GM12878 (cell line): ENCODE results near the gene LDB2. TPM values are rescaled to one million over a fixed set of nuclear protein-coding genes. Genes with fewer than 3 reads are reported as not detected.
A peak's percentile ranks its signal among the peaks of the same experiment; 100 is the strongest.

Experiments used
- ATAC-seq: fragments of 200-7000 bp; cut with Tn5 transposase; 3 replicates; pipeline ENCODE4 v1.9.1; 2020; ENCODE audit warnings: mild to moderate bottlenecking, moderate library complexity
- BruUV-seq: library from RNA; stranded (reverse); fragments of 400-500 nt; replicated peaks from 2 replicates; lab custom pipeline; 2021; lab: Mats Ljungman, UMichigan
- CTCF ChIA-PET: fragments of 300-600 bp; sonication (Branson Sonifier 250); formaldehyde crosslinking; extraction: SDS; loops from one replicate; lab custom pipeline; 2021; ENCODE audit warnings: inconsistent platforms; lab: Yijun Ruan, JAX
- POLR2A ChIA-PET: fragments of 350-600 bp; formaldehyde crosslinking; extraction: SDS; loops from one replicate; lab custom pipeline; 2021; ENCODE audit warnings: inconsistent platforms; lab: Charles Lee
- RAD21 ChIA-PET: fragments of 300-600 bp; sonication (Branson Sonifier 250); formaldehyde crosslinking; loops from one replicate; lab custom pipeline; 2023; ENCODE audit warnings: antibody characterized with exemption; ENCODE audit not compliant: unreplicated experiment; lab: Charles Lee
- SMC1A ChIA-PET: fragments of 300-600 bp; sonication (Branson Sonifier 250); formaldehyde crosslinking; loops from one replicate; lab custom pipeline; 2023; ENCODE audit not compliant: unreplicated experiment, uncharacterized antibody; lab: Charles Lee
- DNase-seq: peaks from one replicate; pipeline ENCODE4 v3.0.0-alpha.2; 2011; ENCODE audit warnings: low read depth, low spot score
- FAIRE-seq: peaks from 3 replicates; lab custom pipeline; 2011; peaks lifted over from hg19 to GRCh38; lab: Jason Lieb, UNC
- H2AFZ ChIP-seq: 2 replicates; pipeline ENCODE4 v1.6.0; 2011; ENCODE audit warnings: low read depth, low read length, control low read depth; ENCODE audit not compliant: control insufficient read depth
- H3K27ac ChIP-seq: 2 replicates; pipeline ENCODE4 v1.5.1; 2011; ENCODE audit warnings: control low read depth; ENCODE audit not compliant: control insufficient read depth, insufficient read depth
- H3K27me3 ChIP-seq, 2 experiments: replicated peaks in 1 of 2; 2 replicates each; pipeline versions ENCODE4 v1.6.0 to v1.6.1; 2011; ENCODE audit warnings: low read length in 1 of 2; ENCODE audit not compliant: control insufficient read depth in 2 of 2, insufficient read depth in 2 of 2
- H3K36me3 ChIP-seq, 2 experiments: 2 replicates each; pipeline ENCODE4 v1.5.1; 2011; ENCODE audit warnings: low read length in 1 of 2; ENCODE audit not compliant: control insufficient read depth in 2 of 2, insufficient read depth in 2 of 2
- H3K4me1 ChIP-seq: 2 replicates; pipeline ENCODE4 v1.6.1; 2011; ENCODE audit warnings: mild to moderate bottlenecking, low read length, moderate library complexity, mixed read lengths; ENCODE audit not compliant: control insufficient read depth, insufficient read depth
- H3K4me2 ChIP-seq: 2 replicates; pipeline ENCODE4 v1.6.0; 2011; ENCODE audit warnings: control low read depth; ENCODE audit not compliant: control insufficient read depth, insufficient read depth
- H3K4me3 ChIP-seq: fragments of 200-600 bp; sonication (generic); 2 replicates; pipeline ENCODE4 v1.5.1; 2016
- H3K79me2 ChIP-seq: 2 replicates; pipeline ENCODE4 v1.6.0; 2011; ENCODE audit warnings: low read length; ENCODE audit not compliant: control insufficient read depth, insufficient read depth
- H3K9ac ChIP-seq: 2 replicates; pipeline ENCODE4 v1.8.0; 2011; ENCODE audit warnings: low read length, control low read depth, mixed read lengths; ENCODE audit not compliant: control insufficient read depth, insufficient read depth
- H3K9me3 ChIP-seq: replicated peaks from 3 replicates; pipeline ENCODE4 v1.5.1; 2011; ENCODE audit warnings: mild to moderate bottlenecking, low read length; ENCODE audit not compliant: control insufficient read depth, insufficient read depth
- H4K20me1 ChIP-seq: 2 replicates; pipeline ENCODE4 v1.6.0; 2011; ENCODE audit not compliant: control insufficient read depth, insufficient read depth
- CREB1 ChIP-seq: IDR thresholded peaks from 2 replicates; pipeline ENCODE4 v1.6.1; 2012; ENCODE audit warnings: low read depth, mild to moderate bottlenecking, inconsistent platforms
- EGR1 ChIP-seq, 2 experiments: IDR thresholded peaks; 1 replicate in 1 of 2; 2 replicates in 1 of 2; pipeline ENCODE4 v1.6.1; 2011 to 2012; ENCODE audit warnings: low read depth in 2 of 2, low read length in 2 of 2, borderline replicate concordance in 1 of 2, mild to moderate bottlenecking in 1 of 2, moderate library complexity in 1 of 2
- MXI1 ChIP-seq: fragments of 150-350 bp; IDR thresholded peaks from 2 replicates; pipeline ENCODE4 v1.6.1; 2011; ENCODE audit warnings: low read depth, mild to moderate bottlenecking, inconsistent platforms, low read length, improper control_type of control experiment
- NBN ChIP-seq: fragments of 450-650 bp; IDR thresholded peaks from 2 replicates; pipeline ENCODE4 v1.6.1; 2016
- NFIC ChIP-seq: IDR thresholded peaks from 2 replicates; pipeline ENCODE4 v1.6.1; 2012; ENCODE audit warnings: low read depth, mild to moderate bottlenecking, inconsistent platforms, low read length, moderate library complexity
- POLR2AphosphoS2 ChIP-seq: IDR thresholded peaks from 2 replicates; pipeline ENCODE4 v1.6.1; 2011; ENCODE audit warnings: low read depth, mild to moderate bottlenecking, low read length, improper control_type of control experiment, moderate library complexity
- POU2F2 ChIP-seq: IDR thresholded peaks from 3 replicates; pipeline ENCODE4 v1.6.1; 2011; ENCODE audit warnings: low read depth, mild to moderate bottlenecking, low read length, borderline replicate concordance
- RAD21 ChIP-seq: IDR thresholded peaks from 2 replicates; pipeline ENCODE4 v1.6.1; 2011; ENCODE audit warnings: mild to moderate bottlenecking, low read depth, low read length, moderate library complexity; ENCODE audit not compliant: insufficient read depth
- SMC3 ChIP-seq: IDR thresholded peaks from 2 replicates; pipeline ENCODE4 v1.6.1; 2011; ENCODE audit warnings: low read length, improper control_type of control experiment, borderline replicate concordance
- YY1 ChIP-seq: IDR thresholded peaks from 2 replicates; pipeline ENCODE4 v1.6.1; 2011; ENCODE audit warnings: low read depth, mild to moderate bottlenecking, low read length
- WGBS: methylation state at CpG from one replicate; pipeline ENCODE4 v1.1.6; 2016; ENCODE audit warnings: low lambda C conversion rate; ENCODE audit not compliant: insufficient replicate concordance, insufficient coverage; ENCODE audit errors: missing lambda C conversion rate; 5-methylcytosine and 5-hydroxymethylcytosine counted together
- in situ Hi-C: fragments of 300-500 bp; cut with MboI; formaldehyde crosslinking; loops from 9 replicates; pipeline ENCODE4 v1.14.3; 2018; ENCODE audit warnings: mixed read lengths
- intact Hi-C: fragments of 100-400 bp; cut with micrococcal nuclease; formaldehyde crosslinking; loops from one replicate; pipeline ENCODE4 v1.14.2; 2022; ENCODE audit not compliant: unreplicated experiment
- polyA plus RNA-seq, 11 experiments: library from polyadenylated mRNA; depleted of rRNA in 4 of 11; unstranded in 6 of 11; stranded (reverse) in 5 of 11; fragments of >200 nt; fragmentation: Nextera tagmentation in 4 of 11; fragmentation: Illumina TruSeq in 1 of 11; extraction: Ambion mirVana in 4 of 11; extraction: Trizol in 1 of 11; gene quantifications; 1 replicate in 1 of 11; 2 replicates in 10 of 11; pipeline versions ENCODE4 v1.2.1 to v1.2.3, GENCODE V29; 2011 to 2016; ENCODE audit warnings: inconsistent platforms in 2 of 11, missing spikeins in 2 of 11, low read depth in 1 of 11
- total RNA-seq, 4 experiments: library from RNA; depleted of rRNA in 3 of 4; stranded (reverse); fragments of >200 nt in 3 of 4; fragmentation: Illumina TruSeq in 1 of 4; extraction: Trizol in 1 of 4; gene quantifications; 2 replicates each; pipeline versions ENCODE4 v1.2.1 to v1.2.3, GENCODE V29; 2013 to 2021
- TF ChIP-seq, protein P1 (sequence below), 3 experiments: IDR thresholded peaks in 2 of 3; conservative IDR thresholded peaks in 1 of 3; 2 replicates each; pipeline ENCODE4 v1.5.1; 2011; ENCODE audit warnings: low read depth in 3 of 3, low read length in 3 of 3, mild to moderate bottlenecking in 3 of 3, control low read depth in 2 of 3, moderate library complexity in 2 of 3, inconsistent platforms in 1 of 3, mixed read lengths in 1 of 3; ENCODE audit not compliant: control insufficient read depth in 2 of 3, insufficient read depth in 1 of 3; ENCODE audit errors: extremely low read depth in 1 of 3

Gene LDB2
- total and polyA plus RNA-seq, 10 of the 15 experiments (the other 5 are each of a cell fraction or from before 2014, with no cell fraction given) = 0.15 TPM; not detected in 9

DNA sequence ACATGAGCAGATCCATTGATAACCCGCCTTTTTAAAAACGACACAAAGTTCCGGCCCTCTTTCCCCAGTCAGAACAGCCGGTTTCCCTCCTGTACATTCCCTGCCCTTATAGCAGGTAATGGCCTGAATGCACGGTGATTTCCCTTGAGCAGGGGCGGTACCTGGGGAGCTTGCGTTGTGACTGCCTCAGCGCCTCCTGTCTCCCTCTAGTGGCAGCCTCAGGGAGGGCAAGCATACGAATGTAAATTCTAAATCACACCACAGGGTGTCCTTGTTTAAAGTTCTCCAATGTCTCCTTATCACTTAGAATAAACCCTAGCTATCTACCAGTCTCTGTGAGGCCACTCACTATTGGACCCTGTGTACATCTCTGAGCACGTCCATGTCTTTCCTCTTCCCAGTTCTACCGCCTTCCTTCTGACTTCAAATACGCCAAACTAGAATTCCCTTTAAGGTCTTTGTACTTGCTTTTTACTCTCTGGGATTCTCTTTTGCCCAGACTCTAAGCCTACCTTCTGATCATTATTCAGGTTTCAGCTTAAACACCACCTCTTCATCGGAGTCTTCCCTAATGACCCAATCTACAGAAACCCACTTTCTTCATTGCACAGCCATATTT is 18.4 kb upstream of the LDB2 start:
- no peak overlapping the region for H3K27ac ChIP-seq
- no peak overlapping the region for H3K4me2 ChIP-seq
- ChIA-PET CTCF (interaction anchor here (0.6 to 2.5 kb wide), 29 partner anchors 8 to 937 kb away, joined by 3 to 25 read pairs (median 4); no protein-coding TSS in a partner anchor), POLR2A (no interaction called here), SMC1A (interaction anchor here (0.7 to 2.1 kb wide), 7 partner anchors 9 to 555 kb away, joined by 3 to 11 read pairs (median 5); no protein-coding TSS in a partner anchor), RAD21 (interaction anchor here (0.6 to 1.9 kb wide), 5 partner anchors 405 to 555 kb away, joined by 3 to 13 read pairs (median 5); no protein-coding TSS in a partner anchor)
- H3K9ac ChIP-seq = no peak overlapping the region
- H4K20me1 ChIP-seq = no peaks in the 10 kb centered on the region
- peak; percentile 83 for FAIRE-seq
- H2AFZ ChIP-seq = no peak overlapping the region
- in situ Hi-C loops = loop anchor here (10.0 kb wide), 1 partner anchor 408 kb away; no protein-coding TSS in a partner anchor
- peak; percentile 47 for DNase-seq
- no peaks in the 10 kb centered on the region for H3K27me3 ChIP-seq
- no peaks in the 10 kb centered on the region for H3K36me3 ChIP-seq
- no peak overlapping the region for H3K4me3 ChIP-seq
- peak; percentile 100 for ATAC-seq
- no peaks in the 10 kb centered on the region for H3K9me3 ChIP-seq
- no peaks in the 10 kb centered on the region for H3K4me1 ChIP-seq
- 24% methylated on average over 12 of the region's 13 CpGs for WGBS
- intact Hi-C loops = loop anchor here (1.0 to 10.0 kb wide), 4 partner anchors 208 to 630 kb away; no protein-coding TSS in a partner anchor
- TF ChIP-seq NBN = no peak
- no peak for TF ChIP-seq NFIC
- no peak for TF ChIP-seq POLR2AphosphoS2
- TF ChIP-seq, protein P1, sequence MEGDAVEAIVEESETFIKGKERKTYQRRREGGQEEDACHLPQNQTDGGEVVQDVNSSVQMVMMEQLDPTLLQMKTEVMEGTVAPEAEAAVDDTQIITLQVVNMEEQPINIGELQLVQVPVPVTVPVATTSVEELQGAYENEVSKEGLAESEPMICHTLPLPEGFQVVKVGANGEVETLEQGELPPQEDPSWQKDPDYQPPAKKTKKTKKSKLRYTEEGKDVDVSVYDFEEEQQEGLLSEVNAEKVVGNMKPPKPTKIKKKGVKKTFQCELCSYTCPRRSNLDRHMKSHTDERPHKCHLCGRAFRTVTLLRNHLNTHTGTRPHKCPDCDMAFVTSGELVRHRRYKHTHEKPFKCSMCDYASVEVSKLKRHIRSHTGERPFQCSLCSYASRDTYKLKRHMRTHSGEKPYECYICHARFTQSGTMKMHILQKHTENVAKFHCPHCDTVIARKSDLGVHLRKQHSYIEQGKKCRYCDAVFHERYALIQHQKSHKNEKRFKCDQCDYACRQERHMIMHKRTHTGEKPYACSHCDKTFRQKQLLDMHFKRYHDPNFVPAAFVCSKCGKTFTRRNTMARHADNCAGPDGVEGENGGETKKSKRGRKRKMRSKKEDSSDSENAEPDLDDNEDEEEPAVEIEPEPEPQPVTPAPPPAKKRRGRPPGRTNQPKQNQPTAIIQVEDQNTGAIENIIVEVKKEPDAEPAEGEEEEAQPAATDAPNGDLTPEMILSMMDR (IDR thresholded peaks at IDR 0.05 in 2 of 3, conservative IDR thresholded peaks at IDR 0.05 in 1 of 3; ENCODE audit: control insufficient read depth in 2 of 3, extremely low read depth in 1 of 3, insufficient read depth in 1 of 3, low read depth in 3 of 3, low read length in 3 of 3) = peak; percentile 96 to 98 (median 97)
- peak; percentile 67; the same call in 1 of the 2 replicates for TF ChIP-seq YY1
- TF ChIP-seq POU2F2 = peak; percentile 55; the same call in 1 of the 3 replicates
- peak; percentile 66 for TF ChIP-seq RAD21
- TF ChIP-seq SMC3 = peak; percentile 86
- TF ChIP-seq CREB1 = 0 out of 2 replicates have a peak, but pooled peaks have one; percentile 18
- TF ChIP-seq EGR1 (IDR thresholded peaks at IDR 0.05; ENCODE audit: borderline replicate concordance in 1 of 2, low read depth in 2 of 2, low read length in 2 of 2) = peak in 1 of 2 experiments; percentile 12; a peak in 1 of 3 replicates
- no peak for TF ChIP-seq MXI1
- TF ChIP-seq, all 136 proteins: peak for 7
- BruUV-seq = no TSS peak
- no peaks in the 10 kb centered on the region for H3K79me2 ChIP-seq
